Fibroblast of the aortic adventitia (primary cell): ENCODE data around the gene ACER2. TPM values are rescaled to one million over a fixed set of nuclear protein-coding genes. Genes with fewer than 3 reads are reported as not detected.

ENCODE experiments used
- DNase-seq: peaks from one replicate; pipeline ENCODE4 v3.0.0-alpha.2; 2010; ENCODE audit warnings: low read depth
- H3K4me3 ChIP-seq: 2 replicates; pipeline ENCODE4 v1.5.1; 2011; ENCODE audit warnings: low read depth, mild to moderate bottlenecking, control low read depth, low read length, moderate library complexity
- total RNA-seq: library from RNA; depleted of rRNA; stranded (reverse); fragments of >200 nt; gene quantifications from 2 replicates; pipeline ENCODE4 v1.2.3, GENCODE V29; 2012; ENCODE audit warnings: low replicate concordance
- TF ChIP-seq, protein P1 (sequence below): IDR thresholded peaks from 2 replicates; pipeline ENCODE4 v1.5.1; 2011; ENCODE audit warnings: mild to moderate bottlenecking, low read length, control low read depth, inconsistent platforms; ENCODE audit not compliant: insufficient read depth

ACER2 gene
- total RNA-seq, 1 donor = 2.4 TPM

- peak; percentile 7 for DNase-seq
- no peak overlapping the region for H3K4me3 ChIP-seq
- TF ChIP-seq, protein P1, sequence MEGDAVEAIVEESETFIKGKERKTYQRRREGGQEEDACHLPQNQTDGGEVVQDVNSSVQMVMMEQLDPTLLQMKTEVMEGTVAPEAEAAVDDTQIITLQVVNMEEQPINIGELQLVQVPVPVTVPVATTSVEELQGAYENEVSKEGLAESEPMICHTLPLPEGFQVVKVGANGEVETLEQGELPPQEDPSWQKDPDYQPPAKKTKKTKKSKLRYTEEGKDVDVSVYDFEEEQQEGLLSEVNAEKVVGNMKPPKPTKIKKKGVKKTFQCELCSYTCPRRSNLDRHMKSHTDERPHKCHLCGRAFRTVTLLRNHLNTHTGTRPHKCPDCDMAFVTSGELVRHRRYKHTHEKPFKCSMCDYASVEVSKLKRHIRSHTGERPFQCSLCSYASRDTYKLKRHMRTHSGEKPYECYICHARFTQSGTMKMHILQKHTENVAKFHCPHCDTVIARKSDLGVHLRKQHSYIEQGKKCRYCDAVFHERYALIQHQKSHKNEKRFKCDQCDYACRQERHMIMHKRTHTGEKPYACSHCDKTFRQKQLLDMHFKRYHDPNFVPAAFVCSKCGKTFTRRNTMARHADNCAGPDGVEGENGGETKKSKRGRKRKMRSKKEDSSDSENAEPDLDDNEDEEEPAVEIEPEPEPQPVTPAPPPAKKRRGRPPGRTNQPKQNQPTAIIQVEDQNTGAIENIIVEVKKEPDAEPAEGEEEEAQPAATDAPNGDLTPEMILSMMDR = no peak
Measured at GRCh38 chr9:19497276-19497675, 88.5 kb downstream of the ACER2 start.

- TF ChIP-seq, protein P1 = no peak
- H3K4me3 ChIP-seq = no peak overlapping the region
- peak; percentile 85 for DNase-seq
Measured at GRCh38 chr9:19498015-19498414, 89.2 kb downstream of the ACER2 start.

Other genes starting within 250 kb of the ACER2 start
- gene DENND4C, start 178.3 kb upstream of the ACER2 start, total RNA-seq = 67.5 and 147 TPM in 2 replicates
- 1,757 and 2,479 TPM in 2 replicates for gene RPS6, start 28.8 kb upstream of the ACER2 start, total RNA-seq